ENCODE data around the gene KCNAB1.

DNA sequence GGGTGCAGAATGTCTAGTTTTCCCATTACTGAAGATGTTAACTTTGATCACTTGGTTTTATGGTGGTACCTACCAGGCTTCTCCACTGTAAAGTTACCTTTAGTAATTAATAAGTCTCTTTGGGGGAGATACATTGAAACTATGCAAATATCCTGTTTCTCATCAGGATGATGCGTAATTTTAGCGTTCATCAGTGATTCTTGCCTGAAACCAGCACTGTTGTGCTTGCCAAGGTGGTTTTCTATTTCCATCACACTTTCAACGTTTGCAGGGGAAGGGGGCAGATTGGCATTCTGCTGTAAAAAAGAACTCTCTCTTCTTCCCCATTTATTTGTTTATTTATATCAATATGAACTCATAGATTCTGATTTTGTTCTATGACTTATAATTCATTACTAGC is 373.5 kb downstream of the KCNAB1 start:
- TF ChIP-seq, protein P1, sequence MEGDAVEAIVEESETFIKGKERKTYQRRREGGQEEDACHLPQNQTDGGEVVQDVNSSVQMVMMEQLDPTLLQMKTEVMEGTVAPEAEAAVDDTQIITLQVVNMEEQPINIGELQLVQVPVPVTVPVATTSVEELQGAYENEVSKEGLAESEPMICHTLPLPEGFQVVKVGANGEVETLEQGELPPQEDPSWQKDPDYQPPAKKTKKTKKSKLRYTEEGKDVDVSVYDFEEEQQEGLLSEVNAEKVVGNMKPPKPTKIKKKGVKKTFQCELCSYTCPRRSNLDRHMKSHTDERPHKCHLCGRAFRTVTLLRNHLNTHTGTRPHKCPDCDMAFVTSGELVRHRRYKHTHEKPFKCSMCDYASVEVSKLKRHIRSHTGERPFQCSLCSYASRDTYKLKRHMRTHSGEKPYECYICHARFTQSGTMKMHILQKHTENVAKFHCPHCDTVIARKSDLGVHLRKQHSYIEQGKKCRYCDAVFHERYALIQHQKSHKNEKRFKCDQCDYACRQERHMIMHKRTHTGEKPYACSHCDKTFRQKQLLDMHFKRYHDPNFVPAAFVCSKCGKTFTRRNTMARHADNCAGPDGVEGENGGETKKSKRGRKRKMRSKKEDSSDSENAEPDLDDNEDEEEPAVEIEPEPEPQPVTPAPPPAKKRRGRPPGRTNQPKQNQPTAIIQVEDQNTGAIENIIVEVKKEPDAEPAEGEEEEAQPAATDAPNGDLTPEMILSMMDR (IDR thresholded peaks at IDR 0.05; ENCODE audit: extremely low read depth in 1 of 2, insufficient read depth in 1 of 2, low read depth in 1 of 2, low read length in 2 of 2), result no peak
- TF ChIP-seq FOS (IDR thresholded peaks at IDR 0.05; ENCODE audit: borderline replicate concordance, insufficient read depth, low read length), result no peak
- TF ChIP-seq EZH2 (IDR thresholded peaks at IDR 0.05; ENCODE audit: borderline replicate concordance, low read depth, low read length, severe bottlenecking), result no peak
- TF ChIP-seq POLR2A (IDR thresholded peaks at IDR 0.05; ENCODE audit: low read depth, low read length), result no peak
- TF ChIP-seq MYC (IDR thresholded peaks at IDR 0.05; ENCODE audit: low read depth, low read length), result no peak
- no peak for TF ChIP-seq GATA2 (IDR thresholded peaks at IDR 0.05; ENCODE audit: insufficient read depth, insufficient read length, low read depth, low read length)
- no peak for TF ChIP-seq JUN (IDR thresholded peaks at IDR 0.05; ENCODE audit: borderline replicate concordance, insufficient read depth, insufficient read length, low read depth)

Data from endothelial cell of umbilical vein (primary cell).